DMS 273 treated with DMSO at 0.1 percent for 48 hours (cell line): ENCODE results near the gene YPEL2.
"Not testable (repeated sequence)": the region's sequence is repeated elsewhere in the genome, so short reads cannot be mapped to it uniquely, and the experiment has no call there.

Source experiments
- DNase-seq: peaks from one replicate; lab custom pipeline; 2025; lab: John Stamatoyannopoulos, UW

Gene YPEL2

DNA sequence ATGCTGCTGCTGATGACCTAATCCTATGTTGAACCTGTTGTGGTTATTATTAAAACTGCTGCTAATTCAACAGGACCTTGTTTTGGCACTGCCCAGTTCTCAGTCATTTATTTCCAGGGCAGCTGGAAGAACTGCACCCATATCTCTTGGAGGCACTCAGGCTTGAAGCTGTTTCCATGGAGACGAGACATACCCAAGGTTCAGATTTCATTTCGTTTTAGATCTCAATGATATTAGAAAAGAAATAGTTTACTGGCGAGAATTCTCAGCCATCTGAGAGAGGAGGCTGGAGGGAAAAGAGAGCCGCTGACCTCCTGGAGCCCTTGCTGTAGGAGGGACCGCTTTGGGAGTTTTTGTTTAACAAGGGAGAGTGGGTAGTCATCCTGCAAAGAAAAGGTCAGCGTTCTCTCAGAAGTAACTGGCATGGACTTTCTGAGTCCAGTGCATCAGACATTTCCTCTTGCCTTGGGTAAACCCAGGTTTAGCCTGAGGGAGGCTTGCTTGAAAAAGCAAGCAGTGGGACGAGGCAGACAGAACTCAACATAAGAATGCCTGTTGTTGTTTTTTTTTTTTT is 75.4 kb downstream of the YPEL2 start:
- DNase-seq, result peak; percentile 83

GRCh38 chr17:59409336-59410048 is 78.0 kb downstream of the YPEL2 start:
- no peak for DNase-seq

GRCh38 chr17:59410049-59410437 is 78.6 kb downstream of the YPEL2 start:
- no peak for DNase-seq

DNA sequence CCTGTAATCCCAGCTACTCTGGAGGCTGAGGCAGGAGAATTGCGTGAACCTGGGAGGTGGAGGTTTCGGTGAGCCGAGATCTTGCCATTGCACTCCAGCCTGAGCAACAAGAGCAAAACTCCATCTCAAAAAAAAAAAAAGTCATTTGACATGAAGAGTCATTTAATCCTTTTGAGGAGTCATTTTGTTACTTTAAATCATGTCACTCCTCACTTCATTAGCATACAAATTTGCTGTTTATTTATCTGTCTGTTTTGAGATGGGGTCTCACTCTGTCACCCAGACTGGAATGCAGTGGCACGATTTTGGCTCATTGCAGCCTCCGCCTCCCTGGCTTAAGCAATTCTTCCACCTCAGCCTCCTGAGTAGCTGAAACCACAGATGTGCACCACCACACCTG is 81.0 kb downstream of the YPEL2 start:
- DNase-seq, result not testable (repeated sequence)

- DNase-seq, result no peak
Measured at GRCh38 chr17:59413014-59413766, 81.7 kb downstream of the YPEL2 start.

- no peak for DNase-seq
Measured at GRCh38 chr17:59415397-59415796, 83.9 kb downstream of the YPEL2 start.

DNA sequence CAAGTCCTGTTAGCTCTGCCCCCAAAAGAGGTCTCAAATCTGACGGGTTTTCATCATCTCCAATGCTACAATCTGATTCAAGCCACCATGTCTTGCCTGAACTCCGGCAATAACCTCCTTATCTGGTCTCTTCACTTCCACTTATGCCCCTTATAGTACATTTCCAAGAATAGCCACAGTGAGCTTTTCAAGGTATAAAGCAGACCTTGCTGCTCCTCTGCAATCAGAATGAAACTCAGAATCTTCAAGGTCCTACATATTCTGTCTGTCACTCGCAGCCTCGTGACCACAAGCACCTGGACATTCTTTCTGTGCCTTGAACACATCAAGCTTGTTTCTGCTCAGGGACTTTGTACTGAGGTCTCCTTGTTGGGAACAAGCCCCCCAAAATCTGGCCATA is 84.7 kb downstream of the YPEL2 start:
- DNase-seq, result no peak

DNA sequence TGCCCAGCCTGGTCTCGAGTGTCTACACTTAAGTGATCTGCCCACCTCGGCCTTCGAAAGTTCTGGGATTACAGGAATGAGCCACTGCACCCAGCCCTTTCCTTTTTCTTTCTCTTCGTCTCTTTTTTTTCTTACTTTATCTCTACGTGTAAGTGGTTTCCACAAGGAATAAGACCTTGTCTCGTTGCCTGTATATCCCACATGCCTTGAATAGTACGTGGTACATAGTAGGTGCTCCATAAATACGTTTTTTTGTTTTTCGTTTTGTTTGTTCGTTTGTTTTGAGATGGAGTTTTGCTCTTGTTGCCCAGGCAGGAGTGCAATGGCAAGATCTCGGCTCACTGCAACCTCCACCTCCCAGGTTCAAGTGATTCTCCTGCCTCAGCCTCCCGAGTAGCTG is 86.0 kb downstream of the YPEL2 start:
- no peak for DNase-seq

- DNase-seq, result no peak
Measured at GRCh38 chr17:59418732-59419166, 87.3 kb downstream of the YPEL2 start.

DNA sequence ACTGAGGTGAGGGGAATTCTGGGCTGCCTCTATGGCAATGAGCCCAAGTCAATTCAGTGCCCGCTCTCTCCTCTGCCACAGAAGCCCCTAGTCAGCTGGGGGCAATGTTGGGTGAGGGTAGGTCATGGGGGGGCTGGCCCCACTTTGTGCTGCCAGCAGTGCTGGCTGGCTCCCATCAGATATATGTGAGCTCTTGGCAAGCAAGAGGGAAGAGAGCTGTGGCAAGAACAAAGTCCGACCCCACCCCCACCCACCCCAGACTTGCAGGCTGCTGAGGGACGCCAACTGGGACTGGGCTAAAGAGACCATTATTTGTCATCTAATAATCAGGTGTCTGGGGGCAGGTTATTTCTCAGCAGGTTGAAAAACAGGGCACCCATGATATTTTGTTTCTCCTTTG is 89.4 kb downstream of the YPEL2 start:
- DNase-seq, result no peak

- DNase-seq, result no peak
Measured at GRCh38 chr17:59421722-59422121, 90.3 kb downstream of the YPEL2 start.

GRCh38 chr17:59423137-59423724 is 91.8 kb downstream of the YPEL2 start:
- no peak for DNase-seq

DNA sequence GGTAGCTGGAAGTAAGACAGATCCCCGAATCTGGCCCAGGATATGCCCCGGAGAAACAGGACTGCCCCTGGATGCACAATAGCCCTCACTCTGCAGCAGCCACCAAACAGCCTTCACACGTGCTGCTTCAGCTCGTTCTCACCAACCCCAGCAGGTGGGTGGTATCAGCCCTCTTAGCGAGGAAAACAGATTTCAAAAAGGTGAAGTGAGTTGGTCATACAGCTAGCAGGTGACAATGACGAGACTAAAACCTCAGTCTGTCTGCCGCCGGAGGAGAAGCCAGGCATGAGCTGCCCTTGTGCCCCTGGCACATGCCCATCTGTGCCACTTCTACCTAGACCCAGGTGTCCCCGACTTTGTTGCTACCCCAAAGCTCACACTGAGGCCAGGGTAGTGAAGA is 92.4 kb downstream of the YPEL2 start:
- DNase-seq, result no peak

GRCh38 chr17:59424331-59424730 is 92.9 kb downstream of the YPEL2 start:
- DNase-seq, result no peak

DNA sequence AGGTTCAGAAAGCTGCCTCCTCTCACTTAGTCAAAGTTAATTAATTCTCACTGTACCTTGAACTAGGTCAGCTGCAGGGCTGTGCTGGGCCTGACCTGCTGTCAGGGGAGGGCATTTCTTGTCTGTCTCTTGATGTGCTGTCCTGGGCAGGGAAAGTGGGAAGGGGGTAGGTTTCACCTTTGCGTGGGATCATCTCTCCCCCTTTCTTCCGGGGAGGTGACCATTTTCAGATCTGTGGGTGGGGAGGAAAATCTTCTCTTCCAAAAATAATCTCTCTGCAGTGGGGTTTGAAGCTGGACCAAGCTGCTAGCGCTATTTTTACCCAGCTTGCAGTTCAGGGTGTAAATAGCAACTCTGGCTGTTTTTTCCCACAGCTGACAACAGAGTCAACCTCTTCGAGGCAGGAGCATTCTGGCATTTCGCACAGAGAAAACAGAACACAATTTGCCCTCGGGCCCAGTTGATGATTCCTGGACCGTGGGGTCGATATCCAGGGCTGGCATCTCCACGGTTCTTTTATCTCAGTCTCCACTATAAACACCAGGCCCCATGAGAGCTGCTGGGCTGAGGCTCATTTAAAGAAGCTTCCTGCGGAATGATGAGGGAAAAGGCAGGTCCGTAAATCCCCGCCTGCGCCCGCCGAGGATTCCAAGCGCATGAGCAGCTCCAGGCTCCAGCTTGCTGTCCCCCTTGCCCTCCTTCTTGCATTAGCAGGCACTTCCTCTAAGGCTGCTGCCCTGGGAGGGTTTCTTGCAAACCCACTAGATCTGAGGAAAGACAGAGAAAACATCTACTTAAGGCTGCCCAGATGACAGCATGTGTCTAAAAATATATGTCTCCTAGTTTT is 93.9 kb downstream of the YPEL2 start:
- DNase-seq, result no peak

- no peak for DNase-seq
Measured at GRCh38 chr17:59426031-59426430, 94.6 kb downstream of the YPEL2 start.

DNA sequence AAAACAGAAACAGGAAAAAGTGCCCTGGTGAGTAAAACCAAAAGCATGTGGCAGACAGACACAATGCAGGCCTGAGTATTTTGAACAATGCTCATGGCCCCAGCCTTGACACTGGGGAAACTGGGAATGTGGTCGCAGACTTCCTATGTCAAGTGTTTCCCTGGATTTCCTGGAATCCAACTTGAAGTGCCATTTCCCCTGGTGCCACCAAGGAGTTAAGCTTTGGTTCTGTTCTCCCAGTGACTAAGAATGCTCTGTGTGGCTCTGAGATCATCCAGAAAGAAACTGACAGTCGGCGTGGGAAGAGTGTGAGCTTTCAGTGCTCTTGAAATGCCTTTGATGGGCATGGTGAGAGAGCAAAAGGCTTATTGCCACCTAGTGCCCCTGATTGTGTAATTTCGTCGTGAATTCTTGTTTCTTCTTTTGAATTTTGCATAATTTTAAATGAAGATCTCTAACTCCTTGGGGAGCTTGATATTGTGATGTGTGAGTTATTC is 96.0 kb downstream of the YPEL2 start:
- no peak for DNase-seq

GRCh38 chr17:59427996-59428395 is 96.5 kb downstream of the YPEL2 start:
- DNase-seq, result no peak

DNA sequence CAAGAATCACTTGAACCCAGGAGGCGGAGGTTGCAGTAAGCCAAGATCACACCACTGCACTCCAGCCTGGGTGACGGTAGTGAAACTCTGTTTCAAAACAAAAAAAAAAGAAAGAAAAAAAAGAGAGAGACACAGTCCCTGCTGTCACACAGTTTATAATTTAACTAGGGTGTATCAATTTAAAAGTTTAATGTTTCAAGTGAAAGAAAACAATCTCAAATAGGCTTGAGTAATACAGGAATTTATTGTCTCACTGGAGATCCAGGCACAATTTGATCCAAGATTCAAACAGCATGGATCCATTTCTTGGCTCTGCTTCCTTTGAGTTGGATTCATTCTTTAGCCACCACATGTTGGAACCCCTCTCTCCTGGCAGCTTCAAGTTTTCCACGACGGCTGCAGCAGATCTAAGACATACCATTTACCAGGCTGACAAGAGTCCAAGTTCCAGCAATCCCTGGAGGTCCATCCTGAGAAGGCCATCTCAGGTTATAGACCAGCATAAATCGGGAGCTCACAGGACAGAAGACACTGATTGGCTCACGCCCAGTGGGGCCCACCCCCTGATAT is 97.5 kb downstream of the YPEL2 start:
- no peak for DNase-seq

DNA sequence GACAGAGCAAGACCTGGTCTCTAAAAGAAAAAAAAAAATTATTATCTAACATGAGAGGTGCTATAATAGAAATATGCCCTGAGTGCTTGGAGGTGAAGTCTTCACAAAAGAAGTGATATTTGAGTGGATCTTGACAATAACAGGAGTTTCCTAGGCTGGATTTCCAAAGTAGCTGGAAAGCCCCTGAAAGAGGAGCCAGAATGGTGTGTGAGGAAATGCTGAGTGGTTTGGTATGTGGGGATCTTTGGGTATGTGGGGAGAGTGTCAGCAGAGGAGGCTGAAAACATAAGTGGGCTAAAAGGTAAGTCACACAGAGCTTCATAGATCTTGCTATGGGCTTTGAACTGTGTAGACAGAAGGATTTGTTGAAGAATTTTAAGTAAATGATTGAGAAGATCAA is 100.1 kb downstream of the YPEL2 start:
- DNase-seq, result no peak

DNA sequence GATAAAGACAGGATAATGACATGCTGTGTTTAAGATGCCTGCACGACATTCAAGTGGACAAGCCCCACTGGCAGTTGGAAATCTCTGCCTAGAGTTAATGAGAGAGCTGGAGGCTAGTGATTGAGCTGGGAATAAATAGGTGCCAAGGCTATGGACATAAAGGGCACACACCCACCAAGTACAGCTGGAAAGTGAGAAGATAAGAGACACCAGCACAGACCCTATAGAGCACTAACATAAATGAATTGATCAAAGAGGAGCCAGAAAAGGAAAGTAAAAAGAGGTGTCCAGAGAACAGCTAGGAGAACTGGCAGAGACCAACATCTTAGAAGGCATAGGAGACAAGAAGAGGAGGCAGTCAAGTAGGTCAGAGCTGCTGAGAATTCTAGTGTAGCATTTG is 101.2 kb downstream of the YPEL2 start:
- DNase-seq, result no peak
